ENCODE measurements around the gene NUDT22. TPM values are rescaled to one million over a fixed set of nuclear protein-coding genes. Genes with fewer than 3 reads are reported as not detected.

NUDT22 gene
- total and polyA plus RNA-seq, 2 of the 8 experiments (the other 6 are each of a cell fraction or from before 2014, with no cell fraction given): 43.4 to 69.0 TPM

- H4K20me1 ChIP-seq (replicated peaks in 1 of 2; ENCODE audit: control insufficient read depth in 1 of 2, insufficient read depth in 2 of 2, low read length in 2 of 2): peaks cover 8 to 20% of the 10 kb centered on the region in 2 experiments
- H4K91ac ChIP-seq (replicated peaks; ENCODE audit: insufficient read length, low read length): no peak overlapping the region
- H4K8ac ChIP-seq (ENCODE audit: extremely low read depth, insufficient read depth, low read length): no peak overlapping the region; the same call in 1 of the 2 replicates
- H2BK12ac ChIP-seq (ENCODE audit: low read depth, low read length): no peak overlapping the region
- no peak overlapping the region for H3K14ac ChIP-seq (ENCODE audit: insufficient read length)
- H3K23me2 ChIP-seq (ENCODE audit: low read depth, low read length): no peaks in the 10 kb centered on the region
- no peak overlapping the region for H3K56ac ChIP-seq (replicated peaks; ENCODE audit: insufficient read length, low read depth, low read length)
- ChIA-PET POLR2A (ENCODE audit: partially characterized antibody) (interaction anchor here (1.2 to 11.9 kb wide), 5 partner anchors 6 to 38 kb away, joined by 3 to 352 read pairs (median 5); partner anchors contain the start of genes CATSPERZ, FKBP2, PLCB3 and PPP1R14B), CTCF (ENCODE audit: partially characterized antibody) (interaction anchor here (0.9 to 8.5 kb wide), 10 partner anchors 6 to 81 kb away, joined by 3 to 102 read pairs (median 6); partner anchors contain the start of genes CATSPERZ, FERMT3, PLCB3 and PPP1R14B)
- no peak overlapping the region for H3K4ac ChIP-seq (replicated peaks; ENCODE audit: insufficient read length, low read depth, low read length)
- no peak overlapping the region for H3K4me3 ChIP-seq (ENCODE audit: extremely low read depth in 1 of 4, insufficient read depth in 2 of 4, low read depth in 3 of 4, low read length in 4 of 4)
- no peak overlapping the region for H3K23ac ChIP-seq (ENCODE audit: insufficient read length)
- no peak overlapping the region for H4K5ac ChIP-seq (ENCODE audit: insufficient read length, low read depth, low read length)
- H2BK120ac ChIP-seq (replicated peaks; ENCODE audit: low read depth, low read length): no peak overlapping the region
- no peak overlapping the region for H3K9ac ChIP-seq (replicated peaks in 1 of 4; ENCODE audit: extremely low read depth in 1 of 4, low read depth in 3 of 4, low read length in 3 of 4)
- H3K27me3 ChIP-seq (replicated peaks in 1 of 4; ENCODE audit: control insufficient read depth in 3 of 4, extremely low read depth in 1 of 4, insufficient read depth in 3 of 4, low read length in 3 of 4): no peaks in the 10 kb centered on the region
- no peak overlapping the region for H3K18ac ChIP-seq (ENCODE audit: extremely low read depth, low read length)
- no peak overlapping the region for H2BK15ac ChIP-seq (ENCODE audit: low read length)
- H2BK5ac ChIP-seq (ENCODE audit: low read depth, low read length): no peak overlapping the region; the same call in 1 of the 2 replicates
- H3K4me1 ChIP-seq (replicated peaks in 1 of 4; ENCODE audit: control insufficient read depth in 3 of 4, insufficient read depth in 4 of 4, low read length in 3 of 4): no peaks in the 10 kb centered on the region; a peak in 3 of 7 replicates
- H2AFZ ChIP-seq (ENCODE audit: low read length): no peak overlapping the region
- DNase-seq (ENCODE audit: low read depth in 1 of 2, low spot score in 2 of 2) (no peak), FAIRE-seq (no peak)
- no peaks in the 10 kb centered on the region for H3K79me2 ChIP-seq (ENCODE audit: control insufficient read depth in 1 of 2, insufficient read depth in 2 of 2, low read length in 2 of 2)
- no peak overlapping the region for H3K27ac ChIP-seq (ENCODE audit: low read depth, low read length)
- 94% methylated on average over 42 of the region's 42 CpGs; no CpG with 5 or more reads in 1 of the 2 experiments for WGBS, 2 experiments (ENCODE audit: extremely low coverage in 1 of 2, insufficient coverage in 1 of 2, insufficient read length in 1 of 2, insufficient replicate concordance in 2 of 2, low coverage in 1 of 2, low lambda C conversion rate in 2 of 2, missing lambda C conversion rate in 1 of 2)
- no peaks in the 10 kb centered on the region for H3K79me1 ChIP-seq (ENCODE audit: low read depth, low read length)
- H2AK5ac ChIP-seq (ENCODE audit: low read depth, low read length): no peak overlapping the region
- H3K4me2 ChIP-seq (ENCODE audit: insufficient read depth in 1 of 2, low read depth in 2 of 2, low read length in 2 of 2): no peak overlapping the region
- no peak overlapping the region for H2BK20ac ChIP-seq (ENCODE audit: low read length)
- peaks cover 22 to 81% (median 39%) of the 10 kb centered on the region in 4 experiments for H3K36me3 ChIP-seq (ENCODE audit: control insufficient read depth in 2 of 4, insufficient read depth in 4 of 4, low read length in 3 of 4)
- H3K9me3 ChIP-seq (ENCODE audit: insufficient read depth in 2 of 2, low read depth in 1 of 2, low read length in 1 of 2): no peaks in the 10 kb centered on the region
- TF ChIP-seq JUN (IDR thresholded peaks at IDR 0.05; ENCODE audit: low read depth, low read length) (no peak), CBX8 (IDR thresholded peaks at IDR 0.05; ENCODE audit: borderline replicate concordance, low read depth, low read length) (no peak), EGR1 (IDR thresholded peaks at IDR 0.05; ENCODE audit: borderline replicate concordance, low read depth, low read length) (no peak), YY1 (IDR thresholded peaks at IDR 0.05; ENCODE audit: low read depth, low read length) (no peak), TAF7 (optimal IDR thresholded peaks at IDR 0.05; ENCODE audit: borderline replicate concordance, low read depth, low read length) (no peak), SIX5 (IDR thresholded peaks at IDR 0.05; ENCODE audit: low read depth, low read length) (no peak), RFX5 (IDR thresholded peaks at IDR 0.05; ENCODE audit: borderline replicate concordance, low read depth, low read length) (no peak), SIRT6 (IDR thresholded peaks at IDR 0.05; ENCODE audit: low read length) (no peak), NANOG (IDR thresholded peaks at IDR 0.05; ENCODE audit: insufficient read depth, low read depth, low read length, poor library complexity, severe bottlenecking) (no peak), SRF (IDR thresholded peaks at IDR 0.05; ENCODE audit: low read depth, low read length) (no peak), BACH1 (IDR thresholded peaks at IDR 0.05; ENCODE audit: low read length) (no peak), BRCA1 (IDR thresholded peaks at IDR 0.05; ENCODE audit: low read depth, low read length) (no peak), CHD1 (IDR thresholded peaks at IDR 0.05; ENCODE audit: low read depth, low read length) (no peak), CHD2 (IDR thresholded peaks at IDR 0.05; ENCODE audit: low read length) (no peak)
Observed at GRCh38 chr11:64262271-64263002, 36.4 kb downstream of the NUDT22 start.

Measured in H1 (cell line).